ENCODE data around the gene PSMC3IP. TPM values are rescaled to one million over a fixed set of nuclear protein-coding genes. Genes with fewer than 3 reads are reported as not detected.

The PSMC3IP gene
- total RNA-seq, 4 donors from 2014 or later = 4.9 to 9.0 (median 7.4) TPM

DNA sequence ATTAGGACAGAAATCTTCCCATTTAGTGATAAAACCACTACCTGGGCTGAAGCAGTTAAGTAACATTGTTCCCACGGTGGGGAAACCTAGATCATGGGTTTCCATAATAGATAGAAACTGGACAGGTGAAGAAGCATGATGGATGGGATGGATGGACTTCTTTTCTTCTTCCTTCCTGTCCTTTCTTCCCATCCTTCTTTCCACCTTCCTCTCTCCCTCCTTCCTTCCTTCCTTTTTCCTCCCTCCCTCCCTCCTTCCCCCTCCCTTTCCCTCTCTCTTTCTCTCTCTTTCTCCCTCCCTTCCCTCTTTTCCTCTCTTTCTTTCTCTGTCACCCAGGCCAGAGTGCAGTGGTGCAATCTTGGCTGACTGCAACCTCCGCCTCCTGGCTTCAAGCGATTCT, 3.1 kb downstream of the PSMC3IP start:
- WGBS, 2 donors = 79 to 81% methylated on average over 3 of the region's 3 CpGs
- Histone ChIP-seq H3K36me3 (peaks cover 2 to 65% (median 14%) of the 10 kb centered on the region in 3 donors), H3K4me3 (no peak overlapping the region), H3K27ac (no peak overlapping the region), H3K9me3 (no peaks in the 10 kb centered on the region), H3K27me3 (no peaks in the 10 kb centered on the region), H3K4me1 (peaks cover 0 to 28% (median 12%) of the 10 kb centered on the region in 4 donors)
- TF ChIP-seq, protein P1, sequence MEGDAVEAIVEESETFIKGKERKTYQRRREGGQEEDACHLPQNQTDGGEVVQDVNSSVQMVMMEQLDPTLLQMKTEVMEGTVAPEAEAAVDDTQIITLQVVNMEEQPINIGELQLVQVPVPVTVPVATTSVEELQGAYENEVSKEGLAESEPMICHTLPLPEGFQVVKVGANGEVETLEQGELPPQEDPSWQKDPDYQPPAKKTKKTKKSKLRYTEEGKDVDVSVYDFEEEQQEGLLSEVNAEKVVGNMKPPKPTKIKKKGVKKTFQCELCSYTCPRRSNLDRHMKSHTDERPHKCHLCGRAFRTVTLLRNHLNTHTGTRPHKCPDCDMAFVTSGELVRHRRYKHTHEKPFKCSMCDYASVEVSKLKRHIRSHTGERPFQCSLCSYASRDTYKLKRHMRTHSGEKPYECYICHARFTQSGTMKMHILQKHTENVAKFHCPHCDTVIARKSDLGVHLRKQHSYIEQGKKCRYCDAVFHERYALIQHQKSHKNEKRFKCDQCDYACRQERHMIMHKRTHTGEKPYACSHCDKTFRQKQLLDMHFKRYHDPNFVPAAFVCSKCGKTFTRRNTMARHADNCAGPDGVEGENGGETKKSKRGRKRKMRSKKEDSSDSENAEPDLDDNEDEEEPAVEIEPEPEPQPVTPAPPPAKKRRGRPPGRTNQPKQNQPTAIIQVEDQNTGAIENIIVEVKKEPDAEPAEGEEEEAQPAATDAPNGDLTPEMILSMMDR (IDR thresholded peaks at IDR 0.05) = no peak
- TF ChIP-seq EP300 (IDR thresholded peaks at IDR 0.05) = no peak
- no peak for DNase-seq (ENCODE audit: low spot score in 2 of 2)

DNA sequence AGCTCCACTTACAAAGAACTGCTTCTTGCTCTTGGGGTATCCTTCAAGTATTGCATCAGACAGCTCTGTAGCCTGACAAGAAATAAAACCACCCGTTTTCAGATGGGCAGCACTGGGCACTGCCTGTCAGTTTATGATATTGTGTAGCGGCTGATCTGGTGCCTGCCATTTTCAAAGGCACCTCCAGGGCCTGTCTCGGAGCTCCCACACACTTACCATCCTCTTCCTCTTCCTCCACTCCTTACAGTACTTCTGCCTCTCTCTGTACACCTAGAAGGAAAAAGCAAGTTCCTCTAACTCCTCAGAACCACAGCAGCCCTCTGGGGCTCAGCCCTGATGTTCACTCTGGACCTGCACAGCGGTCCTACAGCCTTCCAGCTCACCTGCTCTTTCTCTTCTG, 4.4 kb downstream of the PSMC3IP start:
- WGBS, 2 donors = 81 to 83% methylated on average over 4 of the region's 4 CpGs
- Histone ChIP-seq H3K4me1 (peaks cover 0 to 24% (median 12%) of the 10 kb centered on the region in 4 donors), H3K36me3 (peaks cover 2 to 74% (median 24%) of the 10 kb centered on the region in 3 donors), H3K27ac (no peak overlapping the region), H3K4me3 (no peak overlapping the region), H3K27me3 (no peaks in the 10 kb centered on the region), H3K9me3 (no peaks in the 10 kb centered on the region)
- DNase-seq (ENCODE audit: low spot score in 2 of 2) = no peak
- TF ChIP-seq, protein P1 (IDR thresholded peaks at IDR 0.05) = no peak
- TF ChIP-seq POLR2A (IDR thresholded peaks at IDR 0.05) (no peak), EP300 (IDR thresholded peaks at IDR 0.05) (no peak)

DNA sequence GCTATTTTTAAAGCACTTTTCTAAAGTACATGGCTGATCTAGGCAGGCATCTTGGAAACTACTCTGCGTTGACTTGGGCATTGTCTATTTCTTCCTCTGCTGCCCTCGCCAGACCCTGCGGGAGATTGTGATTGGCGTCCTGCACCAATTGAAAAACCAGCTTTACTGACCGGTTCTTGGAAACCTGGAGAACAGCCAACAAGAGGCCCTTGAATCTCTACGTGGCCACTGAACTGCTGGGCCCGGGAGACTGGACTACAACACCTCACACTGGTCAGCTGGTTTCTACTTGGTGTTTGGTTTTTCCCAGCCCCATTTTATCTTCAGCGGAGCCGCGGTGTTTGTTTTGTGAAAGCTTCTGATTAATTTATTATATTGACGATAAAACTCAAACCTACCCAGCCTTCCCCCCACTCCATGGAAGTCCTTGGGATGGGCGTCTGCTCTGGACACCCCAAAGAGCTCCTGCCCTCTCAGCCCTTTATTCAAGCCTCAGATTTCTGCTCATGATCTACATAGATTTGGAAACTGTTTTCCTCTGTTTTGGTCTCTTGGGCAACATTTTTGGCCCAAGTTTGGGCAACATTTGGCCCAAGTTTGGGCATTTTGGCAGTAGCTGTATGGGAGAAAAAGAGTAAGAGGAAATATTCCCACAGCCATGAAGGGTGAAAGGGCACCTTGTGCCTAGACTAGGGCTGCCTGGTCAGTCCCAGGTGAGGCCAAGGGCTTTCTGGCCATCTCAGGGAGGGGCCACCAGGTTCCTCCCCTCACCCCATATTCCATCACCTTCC, 5.9 kb downstream of the PSMC3IP start:
- H3K36me3 ChIP-seq = peaks cover 2 to 74% (median 24%) of the 10 kb centered on the region in 3 donors
- H3K27me3 ChIP-seq = no peaks in the 10 kb centered on the region
- WGBS, 2 donors = 72 to 76% methylated on average over 12 of the region's 12 CpGs

DNA sequence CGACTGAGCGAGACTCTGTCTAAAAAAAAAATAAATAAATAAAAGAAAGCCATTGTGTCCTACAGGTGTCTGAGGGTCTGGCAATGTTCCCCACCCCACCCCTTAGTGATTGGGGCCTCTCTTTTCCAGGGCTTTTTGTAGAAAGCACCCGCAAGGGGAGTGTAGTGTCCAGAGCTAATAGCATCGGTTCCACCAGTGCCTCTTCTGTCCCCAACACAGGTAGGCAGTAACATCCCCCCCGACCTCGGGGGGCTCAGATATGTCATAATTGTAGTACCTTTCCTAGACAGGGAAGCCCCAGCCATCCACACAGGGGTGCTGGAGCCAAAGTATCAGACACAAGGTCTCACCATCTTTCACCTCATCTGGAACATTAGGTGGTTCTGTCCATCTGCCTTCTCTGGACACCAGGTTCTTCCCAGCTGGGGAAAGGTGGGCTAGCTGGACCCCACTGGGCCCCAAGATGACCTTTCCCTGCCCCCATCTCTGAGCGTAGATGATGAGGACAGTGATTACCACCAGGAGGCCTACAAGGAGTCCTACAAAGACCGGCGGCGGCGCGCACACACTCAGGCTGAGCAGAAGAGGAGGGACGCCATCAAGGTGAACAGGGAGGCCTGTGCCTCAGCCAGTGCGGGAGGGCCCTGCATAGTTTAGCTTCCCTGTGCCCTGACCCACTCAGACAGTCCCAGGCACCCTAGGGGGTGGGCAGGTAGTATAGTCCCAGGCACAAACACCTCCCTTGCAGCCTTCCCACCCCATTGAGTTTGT, 9.0 kb downstream of the PSMC3IP start:
- H3K4me3 ChIP-seq = no peak overlapping the region
- H3K4me1 ChIP-seq = peaks cover 0 to 46% (median 26%) of the 10 kb centered on the region in 4 donors
- TF ChIP-seq EP300 (IDR thresholded peaks at IDR 0.05) = no peak
- TF ChIP-seq, protein P1 (IDR thresholded peaks at IDR 0.05) = no peak
- no peak for TF ChIP-seq POLR2A (IDR thresholded peaks at IDR 0.05)
- H3K27ac ChIP-seq = peak overlapping the region in 3 of 4 donors; percentile 93 to 96 (median 96)
- H3K36me3 ChIP-seq = peaks cover 2 to 78% (median 33%) of the 10 kb centered on the region in 3 donors
- H3K9me3 ChIP-seq = no peaks in the 10 kb centered on the region
- no peaks in the 10 kb centered on the region for H3K27me3 ChIP-seq
- whole genome bisulfite sequencing, 2 donors = 89 to 90% methylated on average over 14 of the region's 14 CpGs
- no peak for DNase-seq (ENCODE audit: low spot score in 2 of 2)

More for the DNA sequence above, 5.9 kb downstream of the PSMC3IP start:
- no peak overlapping the region for H3K4me3 ChIP-seq
- no peak overlapping the region for H3K27ac ChIP-seq
- TF ChIP-seq POLR2A (IDR thresholded peaks at IDR 0.05) = no peak
- TF ChIP-seq, protein P1 (IDR thresholded peaks at IDR 0.05) = no peak
- TF ChIP-seq EP300 (IDR thresholded peaks at IDR 0.05) = no peak
- DNase-seq (ENCODE audit: low spot score in 2 of 2) = no peak
- H3K4me1 ChIP-seq = peaks cover 0 to 25% (median 13%) of the 10 kb centered on the region in 4 donors
- H3K9me3 ChIP-seq = no peaks in the 10 kb centered on the region

Data from tibial nerve (tissue), 4 donors.